PC-3 (cell line): Measurements from ENCODE around the gene ATP5F1A.

ENCODE experiments used
- EZH2 ChIP-seq: fragments of 300-600 bp; sonication (generic); IDR thresholded peaks from one replicate; pipeline ENCODE4 v1.6.1; 2017; ENCODE audit warnings: antibody characterized with exemption, mild to moderate bottlenecking, low read length; ENCODE audit not compliant: unreplicated experiment
- EZH2phosphoT487 ChIP-seq: fragments of 300-600 bp; sonication (generic); IDR thresholded peaks from 2 replicates; pipeline ENCODE4 v1.6.1; 2018; ENCODE audit warnings: mild to moderate bottlenecking, antibody characterized with exemption, low read length, borderline replicate concordance
- TF ChIP-seq, protein P1 (sequence below): fragments of 300-600 bp; sonication (generic); conservative IDR thresholded peaks from 2 replicates; pipeline ENCODE4 v1.5.1; 2017; ENCODE audit warnings: antibody characterized with exemption, low read depth, mild to moderate bottlenecking, low read length

DNA sequence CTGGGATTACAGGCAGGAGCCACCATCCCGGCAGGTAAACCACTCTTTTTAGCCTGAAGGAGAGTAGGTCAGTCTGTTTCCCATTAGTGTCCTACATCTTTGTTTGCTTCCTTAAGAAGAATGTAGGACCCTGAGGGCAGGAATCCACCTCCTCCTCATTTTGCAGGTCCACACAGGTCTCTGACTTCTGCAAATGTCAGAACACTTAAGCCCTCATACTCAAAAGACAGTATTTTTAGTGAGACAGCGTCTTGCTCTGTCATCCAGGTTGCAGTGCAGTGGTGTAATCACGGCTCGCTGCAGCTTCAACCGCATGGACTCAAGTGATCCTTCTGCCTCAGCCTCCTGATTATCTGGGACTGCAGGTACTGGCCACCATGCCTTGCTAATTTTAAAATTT is 35.3 kb downstream of the ATP5F1A start:
- TF ChIP-seq, protein P1, sequence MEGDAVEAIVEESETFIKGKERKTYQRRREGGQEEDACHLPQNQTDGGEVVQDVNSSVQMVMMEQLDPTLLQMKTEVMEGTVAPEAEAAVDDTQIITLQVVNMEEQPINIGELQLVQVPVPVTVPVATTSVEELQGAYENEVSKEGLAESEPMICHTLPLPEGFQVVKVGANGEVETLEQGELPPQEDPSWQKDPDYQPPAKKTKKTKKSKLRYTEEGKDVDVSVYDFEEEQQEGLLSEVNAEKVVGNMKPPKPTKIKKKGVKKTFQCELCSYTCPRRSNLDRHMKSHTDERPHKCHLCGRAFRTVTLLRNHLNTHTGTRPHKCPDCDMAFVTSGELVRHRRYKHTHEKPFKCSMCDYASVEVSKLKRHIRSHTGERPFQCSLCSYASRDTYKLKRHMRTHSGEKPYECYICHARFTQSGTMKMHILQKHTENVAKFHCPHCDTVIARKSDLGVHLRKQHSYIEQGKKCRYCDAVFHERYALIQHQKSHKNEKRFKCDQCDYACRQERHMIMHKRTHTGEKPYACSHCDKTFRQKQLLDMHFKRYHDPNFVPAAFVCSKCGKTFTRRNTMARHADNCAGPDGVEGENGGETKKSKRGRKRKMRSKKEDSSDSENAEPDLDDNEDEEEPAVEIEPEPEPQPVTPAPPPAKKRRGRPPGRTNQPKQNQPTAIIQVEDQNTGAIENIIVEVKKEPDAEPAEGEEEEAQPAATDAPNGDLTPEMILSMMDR = no peak
- TF ChIP-seq EZH2 = no peak
- no peak for TF ChIP-seq EZH2phosphoT487
